Activated CD4-positive, alpha-beta T cell treated with anti-CD3 and anti-CD28 coated beads, Interleukin-2, amount 10 ng/mL, durations not matched to agents 7 days and 5 days (primary cell): ENCODE measurements around the gene BEST2. TPM values are rescaled to one million over a fixed set of nuclear protein-coding genes. Genes with fewer than 3 reads are reported as not detected.

Source experiments
- CTCF ChIA-PET: fragments of 350-600 bp; sonication (Branson Sonifier 250); formaldehyde crosslinking; loops from one replicate; lab custom pipeline; 2021; ENCODE audit warnings: antibody characterized with exemption; lab: Charles Lee
- POLR2A ChIA-PET: fragments of 350-600 bp; sonication (Branson Sonifier 250); formaldehyde crosslinking; loops from one replicate; lab custom pipeline; 2021; ENCODE audit warnings: antibody characterized with exemption; lab: Charles Lee
- DNase-seq: peaks from one replicate; pipeline ENCODE4 v3.0.0-alpha.2; 2020
- H3K27ac Mint-ChIP-seq: one replicate; pipeline ENCODE4 v1.8.0; 2021; ENCODE audit warnings: mild to moderate bottlenecking, moderate library complexity, mixed read lengths
- H3K27me3 Mint-ChIP-seq: one replicate; pipeline ENCODE4 v1.8.0; 2021; ENCODE audit warnings: mixed read lengths
- H3K36me3 Mint-ChIP-seq: one replicate; pipeline ENCODE4 v1.8.0; 2021; ENCODE audit warnings: low read depth, mixed read lengths
- H3K4me1 Mint-ChIP-seq: one replicate; pipeline ENCODE4 v1.8.0; 2021; ENCODE audit warnings: mixed read lengths
- H3K4me3 Mint-ChIP-seq: one replicate; pipeline ENCODE4 v1.8.0; 2021; ENCODE audit warnings: mild to moderate bottlenecking, moderate library complexity, mixed read lengths
- H3K9me3 Mint-ChIP-seq: one replicate; pipeline ENCODE4 v1.8.0; 2021; ENCODE audit warnings: mixed read lengths
- total RNA-seq, 2 experiments: library from RNA; stranded (reverse); gene quantifications; one replicate each; pipeline ENCODE4 v1.2.3, GENCODE V29; 2021

The BEST2 gene
- total RNA-seq, 2 experiments from 2014 or later: not detected

DNA sequence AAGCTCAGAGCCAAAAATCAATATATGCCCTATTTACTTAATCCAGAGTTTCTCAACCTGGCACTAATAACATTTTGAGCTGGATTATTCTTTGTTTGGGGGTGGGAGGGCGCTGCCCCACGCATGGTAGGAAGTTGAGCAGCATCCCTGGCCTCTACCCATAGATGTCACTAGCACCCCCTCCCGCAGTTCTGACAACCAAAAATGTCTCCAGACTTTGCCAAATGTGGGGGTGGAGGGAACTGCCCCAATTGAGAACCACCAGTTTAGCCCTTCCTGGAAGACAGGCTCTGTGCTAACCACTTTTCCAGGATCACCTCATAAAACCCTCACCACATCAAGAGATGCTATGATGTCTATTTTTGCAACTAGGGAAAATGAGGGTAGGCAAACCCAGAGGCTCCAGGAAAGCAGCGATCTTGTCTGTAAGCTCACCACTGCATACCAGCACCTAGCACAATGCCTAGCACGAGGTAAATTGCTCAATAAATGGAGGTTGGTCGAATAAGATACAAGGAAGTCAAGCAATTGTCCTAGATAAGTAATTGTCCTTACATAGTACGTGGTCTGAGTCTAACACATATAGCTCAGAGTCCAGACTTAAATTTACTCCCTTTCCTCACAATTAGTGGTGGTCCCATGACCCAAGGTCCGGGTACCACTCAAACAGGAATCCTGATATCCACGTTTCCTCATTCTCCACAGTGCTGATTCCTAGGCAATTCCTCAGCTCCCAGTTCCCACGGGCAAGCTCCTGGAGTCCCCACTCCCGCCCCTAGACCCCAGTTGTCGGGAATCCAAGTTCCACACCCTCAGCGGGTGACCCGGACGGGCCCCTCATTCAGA, 18.0 kb upstream of the BEST2 start:
- Mint-ChIP-seq H3K36me3 (peaks cover 34% of the 10 kb centered on the region), H3K27ac (peak overlapping the region; percentile 97), H3K4me1 (peaks cover 46% of the 10 kb centered on the region), H3K27me3 (no peaks in the 10 kb centered on the region), H3K9me3 (no peaks in the 10 kb centered on the region), H3K4me3 (peak overlapping the region; percentile 89)
- DNase-seq: peak; percentile 72
- POLR2A ChIA-PET: interaction anchor here (0.6 to 1.7 kb wide), 3 partner anchors 10 to 60 kb away, joined by 3 to 8 read pairs (median 7); partner anchors contain the start of gene TNPO2
- CTCF ChIA-PET: interaction anchor here (0.6 to 2.6 kb wide), 17 partner anchors 10 to 232 kb away, joined by 3 to 22 read pairs (median 5); partner anchors contain the start of gene TNPO2

DNA sequence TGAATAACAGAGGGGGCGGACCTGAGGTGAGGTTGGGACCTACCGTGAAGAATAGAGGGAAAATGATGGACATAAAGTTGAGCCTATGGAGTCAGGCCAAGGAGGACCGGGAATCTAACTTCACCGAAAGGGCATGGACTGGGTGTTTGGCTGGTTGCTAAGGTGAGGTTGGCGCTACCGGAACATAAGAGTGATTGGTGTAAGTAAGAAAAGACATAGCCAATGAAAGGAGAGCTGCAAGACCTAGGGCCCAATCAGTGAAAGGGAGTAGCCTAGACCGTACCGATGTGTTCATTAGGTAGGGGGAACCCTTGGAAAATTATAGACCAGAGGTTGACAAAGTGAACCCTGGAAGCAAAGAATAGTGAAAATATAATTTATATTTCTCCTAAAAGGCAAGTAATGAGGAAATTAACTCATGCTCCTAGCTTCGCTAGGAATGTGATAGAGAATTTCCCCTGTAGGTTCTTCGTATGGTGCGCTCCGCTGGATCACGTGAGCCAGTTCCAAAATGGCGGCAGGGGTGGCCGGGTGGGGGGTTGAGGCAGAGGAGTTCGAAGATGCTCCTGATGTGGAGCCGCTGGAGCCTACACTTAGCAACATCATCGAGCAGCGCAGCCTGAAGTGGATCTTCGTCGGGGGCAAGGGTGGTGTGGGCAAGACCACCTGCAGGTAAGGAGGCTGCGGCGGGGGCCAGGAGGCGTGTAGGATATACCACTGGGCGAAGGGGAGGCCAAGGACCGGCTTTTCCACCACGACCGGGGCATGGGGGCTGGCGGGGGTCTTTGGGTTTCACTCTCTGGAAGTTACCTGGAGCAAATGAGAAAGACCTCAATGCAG, 14.4 kb upstream of the BEST2 start, which contains the start of gene GET3:
Gene GET3 (plus strand): TSS at position 503 of the 840 bp plus-strand sequence. CDS start 9 bp downstream, at position 512.
- Mint-ChIP-seq H3K27ac (peak within 1 kb of the TSS; percentile 94), H3K27me3 (no peaks in the 10 kb centered on the region), H3K36me3 (peaks cover 26% of the 10 kb centered on the region), H3K9me3 (no peaks in the 10 kb centered on the region), H3K4me3 (peak within 1 kb of the TSS; percentile 99), H3K4me1 (peaks cover 39% of the 10 kb centered on the region)
- ChIA-PET POLR2A (interaction anchor here (0.5 to 0.8 kb wide), 4 partner anchors 56 to 1125 kb away, joined by 3 to 5 read pairs (median 4); partner anchors contain the start of gene RNASEH2A), CTCF (interaction anchor here (0.6 to 2.0 kb wide), 7 partner anchors 10 to 28 kb away, joined by 3 to 8 read pairs (median 4); no protein-coding TSS in a partner anchor)
- peak; percentile 89 for DNase-seq

DNA sequence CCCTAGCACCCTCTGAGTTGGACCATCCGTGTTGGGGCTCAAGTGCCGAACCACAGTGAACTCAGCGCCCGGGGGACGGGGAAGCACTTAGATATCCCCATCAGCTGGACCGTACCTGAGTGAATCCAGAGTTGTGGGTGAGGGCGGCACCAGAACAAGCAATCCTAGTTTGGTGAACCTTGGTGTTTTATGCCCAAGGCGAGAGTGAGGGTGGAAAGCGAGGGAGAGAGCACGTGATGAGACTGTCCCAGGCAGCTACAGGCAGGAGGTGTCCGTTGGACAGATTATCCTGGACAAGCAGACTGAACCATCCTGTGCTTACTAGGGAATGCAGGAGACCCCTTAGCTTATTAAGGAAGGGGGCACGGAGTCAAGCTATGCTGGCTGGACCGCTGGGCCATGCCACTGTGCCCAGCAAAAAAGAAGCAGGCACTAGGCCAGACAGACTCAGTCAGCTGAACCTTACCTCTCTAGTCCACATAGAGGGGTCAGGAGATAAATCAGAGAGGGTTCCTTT, 13.7 kb upstream of the BEST2 start:
- Mint-ChIP-seq H3K4me1 (peaks cover 34% of the 10 kb centered on the region), H3K9me3 (no peaks in the 10 kb centered on the region), H3K36me3 (peaks cover 26% of the 10 kb centered on the region), H3K4me3 (peak overlapping the region; percentile 99), H3K27me3 (no peaks in the 10 kb centered on the region), H3K27ac (peak overlapping the region; percentile 94)
- ChIA-PET CTCF (interaction anchor here (1.2 to 2.0 kb wide), 4 partner anchors 20 to 22 kb away, joined by 3 to 7 read pairs (median 4); no protein-coding TSS in a partner anchor), POLR2A (interaction anchor here (0.5 kb wide), 1 partner anchor 1125 kb away, joined by 3 read pairs; no protein-coding TSS in a partner anchor)
- no peak for DNase-seq

DNA sequence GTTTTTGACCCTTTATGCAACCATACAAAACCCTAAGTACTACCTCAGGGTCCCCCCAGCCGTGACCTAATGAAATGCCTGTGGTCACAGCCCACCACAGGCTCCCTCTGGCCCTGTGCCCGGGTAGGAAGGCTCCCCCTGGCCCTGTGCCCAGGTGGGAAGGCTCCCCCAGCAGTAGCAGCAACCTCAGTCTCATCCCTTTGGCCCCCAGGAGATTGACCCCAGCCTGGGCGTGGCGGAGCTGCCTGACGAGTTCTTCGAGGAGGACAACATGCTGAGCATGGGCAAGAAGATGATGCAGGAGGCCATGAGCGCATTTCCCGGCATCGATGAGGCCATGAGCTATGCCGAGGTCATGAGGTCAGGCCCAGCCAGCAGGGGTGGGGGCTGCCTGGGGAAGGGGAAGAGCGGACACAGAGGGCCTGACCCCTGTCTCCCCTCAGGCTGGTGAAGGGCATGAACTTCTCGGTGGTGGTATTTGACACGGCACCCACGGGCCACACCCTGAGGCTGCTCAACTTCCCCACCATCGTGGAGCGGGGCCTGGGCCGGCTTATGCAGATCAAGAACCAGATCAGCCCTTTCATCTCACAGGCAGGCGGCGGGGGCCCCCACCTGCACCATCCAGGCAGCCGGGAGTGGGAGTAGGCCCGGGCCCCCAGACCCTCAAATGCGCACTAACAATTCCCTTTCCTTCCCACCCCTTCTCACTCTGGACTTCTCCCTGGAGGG, 6.3 kb upstream of the BEST2 start:
- peaks cover 4% of the 10 kb centered on the region for H3K4me1 Mint-ChIP-seq
- no peak overlapping the region for H3K27ac Mint-ChIP-seq
- peaks cover 47% of the 10 kb centered on the region for H3K36me3 Mint-ChIP-seq
- DNase-seq: no peak
- H3K9me3 Mint-ChIP-seq: peaks cover 9% of the 10 kb centered on the region
- no peak overlapping the region for H3K4me3 Mint-ChIP-seq
- H3K27me3 Mint-ChIP-seq: peaks cover 2% of the 10 kb centered on the region
- ChIA-PET POLR2A (no interaction called here), CTCF (interaction anchor here (2.0 to 2.4 kb wide), 2 partner anchors 10 to 12 kb away, joined by 8 to 12 read pairs; no protein-coding TSS in a partner anchor)

GRCh38 chr19:12748489-12748888, 3.1 kb upstream of the BEST2 start:
- no peak overlapping the region for H3K4me3 Mint-ChIP-seq
- POLR2A ChIA-PET: no interaction called here
- peaks cover 36% of the 10 kb centered on the region for H3K36me3 Mint-ChIP-seq
- peaks cover 4% of the 10 kb centered on the region for H3K4me1 Mint-ChIP-seq
- CTCF ChIA-PET: no interaction called here
- no peak for DNase-seq
- H3K27ac Mint-ChIP-seq: no peak overlapping the region
- H3K27me3 Mint-ChIP-seq: peaks cover 7% of the 10 kb centered on the region
- peaks cover 9% of the 10 kb centered on the region for H3K9me3 Mint-ChIP-seq

- peaks cover 4% of the 10 kb centered on the region for H3K4me1 Mint-ChIP-seq
- ChIA-PET POLR2A (no interaction called here), CTCF (interaction anchor here (0.6 to 2.8 kb wide), 3 partner anchors 10 to 181 kb away, joined by 3 to 10 read pairs (median 4); no protein-coding TSS in a partner anchor)
- no peak overlapping the region for H3K27ac Mint-ChIP-seq
- peaks cover 9% of the 10 kb centered on the region for H3K9me3 Mint-ChIP-seq
- H3K4me3 Mint-ChIP-seq: no peak overlapping the region
- peaks cover 7% of the 10 kb centered on the region for H3K27me3 Mint-ChIP-seq
- peaks cover 33% of the 10 kb centered on the region for H3K36me3 Mint-ChIP-seq
- no peak for DNase-seq
Measured at GRCh38 chr19:12749938-12750521, 1.6 kb upstream of the BEST2 start.

DNA sequence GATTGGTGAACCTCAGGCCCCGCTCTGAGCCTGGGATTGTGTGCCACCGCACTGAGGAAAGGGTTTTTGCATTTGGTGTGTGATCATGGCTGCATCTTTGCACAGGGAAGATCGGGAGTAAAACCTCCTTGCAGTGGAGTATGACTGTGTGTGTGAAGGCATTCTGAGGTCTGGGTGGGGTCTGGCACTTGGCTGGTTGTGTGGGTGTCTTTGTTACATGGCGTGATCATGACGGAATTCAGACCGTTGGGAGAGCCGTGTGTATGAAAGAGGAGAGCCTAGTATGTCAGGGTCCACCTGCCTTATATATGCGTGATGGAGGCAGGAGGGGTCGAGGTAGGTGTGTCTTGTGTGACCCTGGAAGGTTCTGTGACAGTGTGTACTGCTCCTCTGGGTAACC, 740 bp upstream of the BEST2 start:
- H3K27ac Mint-ChIP-seq: no peak overlapping the region
- CTCF ChIA-PET: interaction anchor here (2.8 kb wide), 1 partner anchor 9 kb away, joined by 10 read pairs; no protein-coding TSS in a partner anchor
- H3K4me1 Mint-ChIP-seq: peaks cover 4% of the 10 kb centered on the region
- POLR2A ChIA-PET: no interaction called here
- peaks cover 9% of the 10 kb centered on the region for H3K9me3 Mint-ChIP-seq
- no peak for DNase-seq
- H3K27me3 Mint-ChIP-seq: peaks cover 7% of the 10 kb centered on the region
- H3K4me3 Mint-ChIP-seq: no peak overlapping the region
- H3K36me3 Mint-ChIP-seq: peaks cover 25% of the 10 kb centered on the region

- Mint-ChIP-seq H3K4me1 (peaks cover 4% of the 10 kb centered on the region), H3K36me3 (peaks cover 12% of the 10 kb centered on the region), H3K4me3 (no peak overlapping the region), H3K9me3 (peaks cover 8% of the 10 kb centered on the region), H3K27ac (no peak overlapping the region), H3K27me3 (peaks cover 7% of the 10 kb centered on the region)
- ChIA-PET POLR2A (no interaction called here), CTCF (interaction anchor here (0.6 to 2.8 kb wide), 7 partner anchors 8 to 189 kb away, joined by 3 to 10 read pairs (median 5); no protein-coding TSS in a partner anchor)
- no peak for DNase-seq
Measured at GRCh38 chr19:12752056-12752781, 628 bp downstream of the BEST2 start.

DNA sequence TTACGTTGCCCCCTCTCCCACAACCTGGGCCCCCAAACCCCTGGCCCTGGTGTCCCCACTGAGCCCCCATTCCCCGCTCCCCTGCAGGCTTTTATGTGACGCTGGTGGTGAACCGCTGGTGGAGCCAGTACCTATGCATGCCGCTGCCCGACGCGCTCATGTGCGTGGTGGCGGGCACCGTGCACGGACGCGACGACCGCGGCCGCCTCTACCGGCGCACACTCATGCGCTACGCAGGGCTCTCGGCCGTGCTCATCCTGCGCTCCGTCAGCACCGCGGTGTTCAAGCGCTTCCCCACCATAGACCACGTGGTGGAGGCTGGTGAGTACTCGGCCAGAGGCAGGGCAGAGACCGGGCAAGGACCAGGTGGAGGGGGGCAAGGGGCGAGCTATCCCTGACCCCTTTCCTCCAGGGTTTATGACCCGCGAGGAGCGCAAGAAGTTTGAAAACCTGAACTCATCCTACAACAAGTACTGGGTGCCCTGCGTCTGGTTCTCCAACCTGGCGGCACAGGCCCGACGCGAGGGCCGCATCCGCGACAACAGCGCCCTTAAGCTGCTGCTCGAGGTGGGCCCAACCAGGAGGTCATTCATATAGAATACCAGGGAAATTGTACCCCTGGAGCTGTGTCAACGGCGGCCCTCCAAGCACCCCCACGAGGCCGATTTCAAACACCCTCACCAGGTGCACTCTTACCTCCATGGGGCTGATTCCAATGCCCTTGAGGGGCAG, 3.0 kb downstream of the BEST2 start:
- no peaks in the 10 kb centered on the region for H3K36me3 Mint-ChIP-seq
- H3K27ac Mint-ChIP-seq: no peak overlapping the region
- no peaks in the 10 kb centered on the region for H3K9me3 Mint-ChIP-seq
- no peak for DNase-seq
- ChIA-PET POLR2A (no interaction called here), CTCF (interaction anchor here (1.2 to 15.9 kb wide), 7 partner anchors 8 to 93 kb away, joined by 3 to 211 read pairs (median 4); partner anchors contain the start of gene JUNB)
- no peak overlapping the region for H3K4me3 Mint-ChIP-seq
- H3K4me1 Mint-ChIP-seq: peaks cover 10% of the 10 kb centered on the region
- H3K27me3 Mint-ChIP-seq: peaks cover 11% of the 10 kb centered on the region

GRCh38 chr19:12756150-12756883, 4.7 kb downstream of the BEST2 start:
- Mint-ChIP-seq H3K4me3 (no peak overlapping the region), H3K27ac (no peak overlapping the region), H3K9me3 (no peaks in the 10 kb centered on the region), H3K4me1 (peaks cover 12% of the 10 kb centered on the region), H3K27me3 (peaks cover 4% of the 10 kb centered on the region), H3K36me3 (no peaks in the 10 kb centered on the region)
- POLR2A ChIA-PET: no interaction called here
- DNase-seq: no peak
- CTCF ChIA-PET: interaction anchor here (0.5 to 15.9 kb wide), 12 partner anchors 9 to 312 kb away, joined by 3 to 211 read pairs (median 4); partner anchors contain the start of genes JUNB and TNPO2
